HG03354 (cell line): ENCODE results near the gene CSMD2.

Experiments used
- ATAC-seq: cut with Tn5 transposase; IDR thresholded peaks from one replicate; pipeline ENCODE4 v1.9.1; 2021; ENCODE audit warnings: mild to moderate bottlenecking; ENCODE audit not compliant: unreplicated experiment, poor library complexity, severe bottlenecking

CSMD2 gene

GRCh38 chr1:33886496-33886895 is 278.5 kb downstream of the CSMD2 start:
- no peak for ATAC-seq

GRCh38 chr1:33880305-33880704 is 284.7 kb downstream of the CSMD2 start:
- no peak for ATAC-seq

- ATAC-seq, result no peak
Measured at GRCh38 chr1:33878392-33878791, 286.6 kb downstream of the CSMD2 start.

- no peak for ATAC-seq
Measured at GRCh38 chr1:33876970-33877650, 287.9 kb downstream of the CSMD2 start.

- ATAC-seq, result no peak
Measured at GRCh38 chr1:33875862-33876261, 289.2 kb downstream of the CSMD2 start.

GRCh38 chr1:33874636-33875035 is 290.4 kb downstream of the CSMD2 start:
- no peak for ATAC-seq

GRCh38 chr1:33872683-33873082 is 292.3 kb downstream of the CSMD2 start:
- ATAC-seq, result no peak

- ATAC-seq, result no peak
Measured at GRCh38 chr1:33872275-33872674, 292.8 kb downstream of the CSMD2 start.

GRCh38 chr1:33867684-33868083 is 297.3 kb downstream of the CSMD2 start:
- no peak for ATAC-seq

- ATAC-seq, result no peak
Measured at GRCh38 chr1:33866281-33866680, 298.7 kb downstream of the CSMD2 start.

GRCh38 chr1:33864460-33865389 is 300.3 kb downstream of the CSMD2 start:
- ATAC-seq, result no peak

- ATAC-seq, result no peak
Measured at GRCh38 chr1:33863779-33864178, 301.3 kb downstream of the CSMD2 start, which contains the start of gene HMGB4. Gene HMGB4, plus strand, starts transcription at chr1:33864079. Its CDS starts 113 bp downstream, at chr1:33864192.

GRCh38 chr1:33860671-33861070 is 304.4 kb downstream of the CSMD2 start:
- ATAC-seq, result no peak

GRCh38 chr1:33854091-33854490 is 310.9 kb downstream of the CSMD2 start:
- no peak for ATAC-seq

GRCh38 chr1:33853431-33853830 is 311.6 kb downstream of the CSMD2 start:
- no peak for ATAC-seq

- no peak for ATAC-seq
Measured at GRCh38 chr1:33852711-33853110, 312.3 kb downstream of the CSMD2 start.

- ATAC-seq, result no peak
Measured at GRCh38 chr1:33850481-33850880, 314.5 kb downstream of the CSMD2 start.

- ATAC-seq, result no peak
Measured at GRCh38 chr1:33849211-33849610, 315.8 kb downstream of the CSMD2 start.

- ATAC-seq, result no peak
Measured at GRCh38 chr1:33848205-33848937, 316.7 kb downstream of the CSMD2 start.

GRCh38 chr1:33846861-33847260 is 318.2 kb downstream of the CSMD2 start:
- ATAC-seq, result no peak
